Kidney (tissue), 14 donors: ENCODE measurements around the gene NAA11. TPM values are rescaled to one million over a fixed set of nuclear protein-coding genes. Genes with fewer than 3 reads are reported as not detected.

Source experiments
- DNase-seq, 5 donors: peaks; one replicate each; pipeline ENCODE4 v3.0.0-alpha.2; 2013 to 2020
- FAIRE-seq: peaks from 2 replicates; lab custom pipeline; 2012; peaks lifted over from hg19 to GRCh38; lab: Jason Lieb, UNC
- H3K27ac ChIP-seq, 2 donors: one replicate each; pipeline ENCODE4 v1.7.0; 2013; ENCODE audit warnings: low read depth in 2 of 2, low read length in 2 of 2, inconsistent platforms in 1 of 2
- H3K27me3 ChIP-seq: one replicate; pipeline ENCODE4 v1.7.1; 2013; ENCODE audit warnings: low read length, inconsistent platforms; ENCODE audit not compliant: control insufficient read depth, insufficient read depth
- H3K36me3 ChIP-seq, 3 donors: one replicate each; pipeline versions ENCODE4 v1.7.0 to v1.7.1; 2013; ENCODE audit warnings: low read length in 3 of 3, control low read depth in 1 of 3, inconsistent platforms in 1 of 3; ENCODE audit not compliant: insufficient read depth in 3 of 3, control insufficient read depth in 2 of 3
- H3K4me1 ChIP-seq, 3 donors: one replicate each; pipeline versions ENCODE4 v1.7.0 to v1.7.1; 2013; ENCODE audit warnings: low read length in 3 of 3, inconsistent platforms in 1 of 3, low read depth in 1 of 3; ENCODE audit not compliant: control insufficient read depth in 2 of 3, insufficient read depth in 2 of 3
- H3K4me3 ChIP-seq, 3 donors: one replicate each; pipeline versions ENCODE4 v1.7.0 to v1.8.1; 2013; ENCODE audit warnings: low read length in 3 of 3, control low read depth in 1 of 3, inconsistent platforms in 1 of 3
- H3K9ac ChIP-seq, 3 donors: one replicate each; pipeline versions ENCODE4 v1.7.0 to v1.7.1; 2013; ENCODE audit warnings: low read length in 3 of 3, control low read depth in 1 of 3, inconsistent platforms in 1 of 3
- H3K9me3 ChIP-seq, 3 donors: one replicate each; pipeline versions ENCODE4 v1.7.0 to v1.7.1; 2013; ENCODE audit warnings: low read length in 3 of 3, control low read depth in 1 of 3, inconsistent platforms in 1 of 3; ENCODE audit not compliant: control insufficient read depth in 2 of 3, insufficient read depth in 1 of 3
- intact Hi-C: fragments of 100-400 bp; cut with DNase I; formaldehyde crosslinking; loops from one replicate; pipeline ENCODE4 v1.11.1; 2022
- polyA plus RNA-seq: library from polyadenylated mRNA; stranded (reverse); fragments of 350-450 nt; fragmentation: Illumina TruSeq; extraction: RNeasy Lipid Tissue Mini Kit (QIAGEN cat#74804); gene quantifications from one replicate; pipeline ENCODE4 v1.2.3, GENCODE V29; 2014; ENCODE audit warnings: low read depth, low replicate concordance; ENCODE audit not compliant: insufficient read depth
- total RNA-seq: library from RNA; stranded (reverse); fragmentation: NEBNext Ultra II Directional; extraction: Animal tissue kit (Norgen Biotek cat#: 25700); gene quantifications from one replicate; pipeline ENCODE4 v1.2.1, GENCODE V29; 2021
- TF ChIP-seq, protein P1 (sequence below): IDR thresholded peaks from 3 replicates; pipeline ENCODE4 v1.5.1; 2012; ENCODE audit warnings: mild to moderate bottlenecking, moderate library complexity, borderline replicate concordance; ENCODE audit not compliant: insufficient read depth; ENCODE audit errors: extremely low read depth
- donor health status: control.
- donor health status: control.
- donor health status: control.
- donor health status: control.
- donor health status: control.
- donor health status: DM: yes; HTN: yes; CAD: no.
- donor health status: Normal renal cell carcinoma (clear cell type).

NAA11 gene
- total and polyA plus RNA-seq, 2 donors from 2014 or later, result not detected

DNA sequence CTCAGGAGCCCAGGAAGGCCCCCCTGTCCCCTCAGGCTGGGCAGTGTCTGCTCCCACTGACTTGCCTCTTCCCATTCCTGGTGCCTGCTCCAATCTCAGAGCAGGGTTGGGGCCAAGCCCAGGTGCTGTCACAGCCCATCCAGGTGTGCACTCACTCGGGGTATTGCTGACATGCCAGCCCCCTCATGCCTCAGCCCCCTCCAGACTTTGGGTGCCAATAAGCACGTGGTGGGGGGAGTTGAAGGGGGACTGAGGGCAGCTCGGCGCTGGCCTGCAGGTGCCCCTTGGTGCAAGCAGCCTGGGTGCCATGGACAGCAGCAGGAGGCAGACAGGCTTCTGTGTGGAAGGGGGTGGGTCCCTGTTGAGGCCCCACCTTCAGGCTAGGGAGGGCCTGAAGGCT lies 28.4 kb downstream of the NAA11 start:
- Histone ChIP-seq H3K4me1 (no peaks in the 10 kb centered on the region), H3K9me3 (no peaks in the 10 kb centered on the region), H3K27me3 (no peaks in the 10 kb centered on the region), H3K9ac (no peak overlapping the region), H3K4me3 (no peak overlapping the region), H3K27ac (no peak overlapping the region), H3K36me3 (no peaks in the 10 kb centered on the region)
- TF ChIP-seq, protein P1, sequence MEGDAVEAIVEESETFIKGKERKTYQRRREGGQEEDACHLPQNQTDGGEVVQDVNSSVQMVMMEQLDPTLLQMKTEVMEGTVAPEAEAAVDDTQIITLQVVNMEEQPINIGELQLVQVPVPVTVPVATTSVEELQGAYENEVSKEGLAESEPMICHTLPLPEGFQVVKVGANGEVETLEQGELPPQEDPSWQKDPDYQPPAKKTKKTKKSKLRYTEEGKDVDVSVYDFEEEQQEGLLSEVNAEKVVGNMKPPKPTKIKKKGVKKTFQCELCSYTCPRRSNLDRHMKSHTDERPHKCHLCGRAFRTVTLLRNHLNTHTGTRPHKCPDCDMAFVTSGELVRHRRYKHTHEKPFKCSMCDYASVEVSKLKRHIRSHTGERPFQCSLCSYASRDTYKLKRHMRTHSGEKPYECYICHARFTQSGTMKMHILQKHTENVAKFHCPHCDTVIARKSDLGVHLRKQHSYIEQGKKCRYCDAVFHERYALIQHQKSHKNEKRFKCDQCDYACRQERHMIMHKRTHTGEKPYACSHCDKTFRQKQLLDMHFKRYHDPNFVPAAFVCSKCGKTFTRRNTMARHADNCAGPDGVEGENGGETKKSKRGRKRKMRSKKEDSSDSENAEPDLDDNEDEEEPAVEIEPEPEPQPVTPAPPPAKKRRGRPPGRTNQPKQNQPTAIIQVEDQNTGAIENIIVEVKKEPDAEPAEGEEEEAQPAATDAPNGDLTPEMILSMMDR, result no peak
- DNase-seq, result peak in 2 of 5 donors; percentile 25 to 46
- no peak for FAIRE-seq
- intact Hi-C loops, result no loop called here

DNA sequence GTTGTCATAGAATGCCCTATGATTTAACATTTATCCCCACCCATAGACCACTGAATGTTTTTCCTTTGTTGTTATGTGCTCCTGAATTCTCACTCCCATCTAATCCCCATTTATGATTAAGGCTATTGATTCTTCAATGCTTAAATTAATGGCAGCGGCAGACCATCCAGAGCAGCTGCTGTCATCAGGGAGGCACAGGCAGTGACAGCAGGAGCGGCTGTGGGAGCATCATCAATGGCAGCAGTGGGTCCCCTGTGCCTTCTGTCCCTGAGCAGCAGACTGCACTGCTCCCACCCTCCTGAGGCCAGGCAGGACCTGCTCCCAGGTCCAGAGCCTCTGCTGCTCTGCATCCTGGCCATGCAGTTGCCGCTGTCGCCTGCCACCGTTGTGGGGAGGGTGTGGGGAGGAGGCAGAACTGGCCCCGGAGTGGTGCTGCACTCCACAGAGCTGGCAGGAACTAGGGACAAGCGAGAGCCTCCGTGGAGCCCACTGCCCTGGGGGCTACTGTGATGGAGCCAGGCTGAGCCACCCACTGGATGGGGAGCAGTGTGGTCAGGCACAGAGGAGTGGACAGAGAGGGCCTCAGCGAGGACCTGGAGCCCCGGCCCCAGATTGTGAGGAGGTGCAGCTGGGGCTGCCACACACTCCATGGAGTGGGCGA lies 29.0 kb downstream of the NAA11 start:
- no peaks in the 10 kb centered on the region for H3K27me3 ChIP-seq
- H3K9me3 ChIP-seq, result no peaks in the 10 kb centered on the region
- no peaks in the 10 kb centered on the region for H3K4me1 ChIP-seq
- no peaks in the 10 kb centered on the region for H3K36me3 ChIP-seq
- no peak overlapping the region for H3K4me3 ChIP-seq
- FAIRE-seq (no peak), DNase-seq (peak in 1 of 5 donors; percentile 63)
- TF ChIP-seq, protein P1, result no peak
- intact Hi-C loops, result no loop called here
- no peak overlapping the region for H3K9ac ChIP-seq
- H3K27ac ChIP-seq, result no peak overlapping the region

- Histone ChIP-seq H3K4me1 (no peaks in the 10 kb centered on the region), H3K9ac (no peak overlapping the region), H3K9me3 (no peaks in the 10 kb centered on the region), H3K27ac (no peak overlapping the region), H3K4me3 (no peak overlapping the region), H3K27me3 (no peaks in the 10 kb centered on the region), H3K36me3 (no peaks in the 10 kb centered on the region)
- TF ChIP-seq, protein P1, result no peak
- no peak for DNase-seq
- no peak for FAIRE-seq
- intact Hi-C loops, result no loop called here
These were observed 30.8 kb downstream of the NAA11 start for GRCh38 chr4:79295086-79295485.

- no peaks in the 10 kb centered on the region for H3K36me3 ChIP-seq
- TF ChIP-seq, protein P1, result no peak
- no peaks in the 10 kb centered on the region for H3K4me1 ChIP-seq
- intact Hi-C loops, result no loop called here
- H3K4me3 ChIP-seq, result no peak overlapping the region
- DNase-seq (no peak), FAIRE-seq (no peak)
- H3K27me3 ChIP-seq, result no peaks in the 10 kb centered on the region
- H3K9ac ChIP-seq, result no peak overlapping the region
- H3K27ac ChIP-seq, result no peak overlapping the region
- no peaks in the 10 kb centered on the region for H3K9me3 ChIP-seq
These were observed 31.8 kb downstream of the NAA11 start for GRCh38 chr4:79294064-79294463.
